HG02938 (cell line): ENCODE results near the gene HOXA11.

Experiments used
- ATAC-seq: cut with Tn5 transposase; IDR thresholded peaks from one replicate; pipeline ENCODE4 v1.9.1; 2021; ENCODE audit warnings: mild to moderate bottlenecking, moderate library complexity; ENCODE audit not compliant: unreplicated experiment

Gene HOXA11

DNA sequence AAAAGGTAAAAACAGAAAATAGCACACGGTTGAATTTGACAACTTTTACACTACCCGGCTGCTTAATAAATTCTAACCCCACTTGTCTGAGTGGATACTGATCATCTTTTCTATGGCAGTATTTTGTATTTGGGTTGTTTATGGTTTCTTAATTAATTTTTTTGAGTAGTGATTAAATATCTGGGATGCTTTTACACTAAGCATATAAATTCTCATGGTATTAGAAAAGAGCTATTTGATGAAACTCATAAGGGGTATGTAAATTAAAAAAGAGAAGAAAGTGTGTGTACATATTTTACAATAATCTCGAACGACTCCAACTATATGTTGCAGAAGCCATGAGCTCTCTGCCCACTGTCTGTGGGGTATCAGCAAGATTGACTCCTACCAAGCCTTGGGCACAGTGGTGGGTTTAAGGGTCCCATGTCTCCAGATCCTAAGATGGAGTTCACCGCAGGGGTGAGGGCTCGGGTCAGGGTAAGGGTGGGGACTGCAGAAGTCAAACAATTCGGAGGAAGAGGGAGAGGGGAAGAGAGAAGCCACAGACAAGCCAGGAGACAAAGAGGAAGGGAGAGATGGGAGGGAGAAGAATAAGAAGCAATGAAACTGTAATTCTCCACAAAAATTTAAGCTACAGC lies 22.4 kb upstream of the HOXA11 start:
- no peak for ATAC-seq

- ATAC-seq: no peak
These were observed 20.6 kb upstream of the HOXA11 start for GRCh38 chr7:27205325-27206280.

- no peak for ATAC-seq
These were observed 19.9 kb upstream of the HOXA11 start for GRCh38 chr7:27204851-27205322.

DNA sequence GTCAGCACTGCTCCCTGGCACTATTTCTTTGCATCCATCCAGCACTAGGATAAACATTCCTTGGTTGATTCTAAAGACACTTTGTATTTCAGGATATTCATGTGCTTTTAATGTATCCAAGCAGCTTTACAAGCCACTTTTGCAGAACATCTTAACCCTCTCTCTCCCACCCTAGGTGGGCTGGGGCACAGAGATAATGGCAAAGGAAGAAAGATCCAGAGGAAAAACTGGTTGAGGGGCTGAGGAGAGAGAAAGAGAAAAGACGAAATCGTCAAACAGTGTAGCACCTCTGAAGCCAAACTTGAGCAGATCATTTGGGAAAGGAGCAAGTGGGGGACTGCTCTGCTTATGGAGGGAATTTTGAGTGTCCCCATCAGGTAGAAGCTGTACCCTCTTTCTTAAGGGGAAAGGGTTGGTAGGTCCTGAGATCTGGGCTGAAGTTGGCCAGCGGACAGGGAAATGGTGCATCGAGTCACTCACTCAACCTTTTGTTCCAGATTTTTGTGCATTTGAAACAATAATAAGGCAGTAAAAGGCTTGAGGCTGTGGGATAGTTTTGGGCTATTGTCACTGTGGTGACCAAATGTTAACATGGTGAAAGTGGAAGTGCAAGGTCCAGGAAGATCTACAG lies 19.0 kb upstream of the HOXA11 start:
- no peak for ATAC-seq

GRCh38 chr7:27203365-27203953 lies 18.4 kb upstream of the HOXA11 start:
- ATAC-seq: no peak

GRCh38 chr7:27202862-27203134 lies 17.8 kb upstream of the HOXA11 start:
- ATAC-seq: no peak

DNA sequence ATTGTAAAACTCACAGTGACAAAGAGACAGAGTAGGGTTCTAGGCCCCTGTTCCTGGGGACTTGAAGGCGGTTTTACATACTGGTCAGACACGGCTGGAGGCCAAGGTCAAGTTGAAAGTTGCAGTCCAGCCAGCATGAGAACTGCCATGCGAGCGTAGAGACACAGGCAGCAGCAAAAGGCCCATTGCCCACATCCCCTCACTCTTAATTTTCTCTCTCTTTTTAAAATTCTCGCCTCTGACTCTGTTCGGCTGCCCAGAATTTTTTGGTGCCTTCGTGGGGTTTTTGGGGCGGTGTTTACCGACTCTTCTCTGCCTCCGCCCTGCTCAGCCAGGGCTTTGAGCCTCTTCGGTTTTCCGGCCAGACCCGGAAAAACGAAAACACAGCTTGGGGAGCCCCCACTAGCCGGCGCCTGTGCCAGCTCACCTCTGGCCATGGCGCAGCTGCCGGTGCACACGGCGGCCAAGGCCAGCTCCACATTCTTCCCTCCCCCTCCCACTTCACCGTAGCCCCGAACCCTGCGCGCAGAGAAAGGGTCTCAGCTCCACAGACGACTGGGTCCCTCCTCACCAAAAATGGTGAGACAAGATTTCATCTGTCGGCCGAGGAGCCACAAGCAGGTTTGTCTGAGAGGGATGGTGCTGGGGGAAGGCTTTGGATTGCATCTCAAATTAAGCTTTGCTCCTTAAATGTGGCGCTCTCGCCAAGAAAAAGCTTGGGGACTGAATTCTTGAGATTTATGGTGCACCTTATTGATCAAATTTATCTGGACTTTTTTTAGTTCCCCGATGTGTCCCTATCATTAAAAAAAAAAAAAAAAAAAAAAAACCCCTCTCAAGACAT lies 17.2 kb upstream of the HOXA11 start:
- no peak for ATAC-seq

- ATAC-seq: no peak
These were observed 16.6 kb upstream of the HOXA11 start for GRCh38 chr7:27201580-27202017.

GRCh38 chr7:27200761-27201579 lies 15.9 kb upstream of the HOXA11 start:
- ATAC-seq: no peak

GRCh38 chr7:27199849-27200760 lies 15.1 kb upstream of the HOXA11 start, which contains the start of gene HOXA13:
HOXA13 (minus strand) TSS chr7:27200091; CDS start chr7:27200077, 14 bp downstream.
- no peak for ATAC-seq

DNA sequence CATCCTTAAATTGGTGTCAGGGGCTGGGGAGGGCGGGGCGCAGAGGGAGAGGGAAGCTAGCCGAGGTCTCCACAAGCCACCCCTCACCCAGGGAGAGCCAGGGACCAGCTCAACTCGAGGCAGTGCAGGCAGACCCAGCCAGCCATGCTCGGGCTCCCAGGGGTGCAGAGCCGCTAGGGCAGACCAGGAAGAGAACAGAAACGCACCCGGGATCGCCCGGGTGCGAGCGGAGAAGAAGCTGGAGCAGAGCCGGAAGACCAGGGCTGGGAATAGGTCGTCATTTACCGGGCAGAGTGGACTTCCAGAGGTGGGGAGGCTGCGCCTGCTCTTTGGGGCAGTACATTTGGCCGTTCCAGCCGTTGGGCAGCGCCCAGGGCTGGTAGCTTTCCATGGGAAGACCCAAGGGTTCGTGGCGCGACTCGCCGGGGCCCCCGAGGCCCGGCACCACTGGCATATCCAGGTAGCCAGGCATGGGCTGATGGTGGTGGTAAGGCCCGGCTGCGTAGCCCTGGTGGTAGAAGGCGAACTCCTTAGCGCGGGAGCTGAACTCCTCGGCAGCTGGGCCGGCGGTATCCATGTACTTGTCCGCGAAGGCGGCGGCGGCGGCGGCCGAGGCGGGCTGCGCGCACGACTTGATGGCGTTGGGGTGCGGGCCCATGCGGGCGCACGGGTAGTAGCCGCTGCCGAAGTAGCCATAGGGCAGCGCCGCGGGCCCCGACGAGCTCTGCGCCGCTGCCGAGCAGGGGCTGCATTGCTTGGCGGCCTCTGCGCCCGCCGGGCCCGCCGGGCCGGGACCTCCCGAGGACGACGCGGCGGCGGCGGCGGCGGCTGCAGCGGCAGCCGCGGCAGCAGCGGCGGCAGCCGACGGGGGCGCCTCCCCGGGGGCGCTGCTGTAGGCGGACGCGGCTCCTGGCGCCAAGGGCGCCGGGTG lies 14.1 kb upstream of the HOXA11 start:
- ATAC-seq: no peak

GRCh38 chr7:27198138-27198841 lies 13.3 kb upstream of the HOXA11 start:
- no peak for ATAC-seq

- ATAC-seq: no peak
These were observed 12.4 kb upstream of the HOXA11 start for GRCh38 chr7:27197137-27198042.

GRCh38 chr7:27196287-27196767 lies 11.3 kb upstream of the HOXA11 start:
- no peak for ATAC-seq

- ATAC-seq: no peak
These were observed 9.8 kb upstream of the HOXA11 start for GRCh38 chr7:27194686-27195379.
